ENCODE results near the gene GFRA4.

Gene GFRA4

DNA sequence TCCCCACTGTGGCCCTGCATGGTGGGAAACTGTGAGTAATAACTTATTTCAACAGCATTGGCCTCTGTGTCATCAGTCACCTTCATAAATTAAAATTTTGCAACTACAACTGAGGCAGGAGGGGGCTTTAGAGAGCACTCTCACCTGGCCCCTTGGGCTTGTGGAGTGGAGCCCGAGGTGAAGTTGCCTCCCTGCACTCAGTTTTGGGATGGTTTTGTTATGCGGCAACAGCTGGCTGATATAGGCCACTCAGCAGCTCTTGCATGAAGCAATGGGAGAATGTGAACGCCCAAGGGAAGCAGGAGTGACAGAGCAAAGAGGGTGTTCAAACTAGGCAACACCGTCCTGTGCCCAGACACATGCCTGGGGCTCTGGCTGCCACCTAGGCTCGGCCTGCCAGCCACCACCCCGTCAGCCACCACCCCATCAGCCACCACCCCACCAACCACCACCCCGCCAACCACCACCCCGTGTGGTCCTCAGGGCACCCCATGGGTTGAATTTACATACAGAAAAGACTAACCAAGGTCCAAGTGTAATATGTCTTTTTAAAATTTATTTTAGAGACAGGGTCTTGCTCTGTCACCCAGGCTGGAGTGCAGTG, 4.3 kb upstream of the GFRA4 start:
- no peak for DNase-seq (ENCODE audit: extremely low read depth, low read depth)
- no peak overlapping the region for H3K4me3 ChIP-seq (replicated peaks; ENCODE audit: low read depth, low read length)
- TF ChIP-seq, protein P1, sequence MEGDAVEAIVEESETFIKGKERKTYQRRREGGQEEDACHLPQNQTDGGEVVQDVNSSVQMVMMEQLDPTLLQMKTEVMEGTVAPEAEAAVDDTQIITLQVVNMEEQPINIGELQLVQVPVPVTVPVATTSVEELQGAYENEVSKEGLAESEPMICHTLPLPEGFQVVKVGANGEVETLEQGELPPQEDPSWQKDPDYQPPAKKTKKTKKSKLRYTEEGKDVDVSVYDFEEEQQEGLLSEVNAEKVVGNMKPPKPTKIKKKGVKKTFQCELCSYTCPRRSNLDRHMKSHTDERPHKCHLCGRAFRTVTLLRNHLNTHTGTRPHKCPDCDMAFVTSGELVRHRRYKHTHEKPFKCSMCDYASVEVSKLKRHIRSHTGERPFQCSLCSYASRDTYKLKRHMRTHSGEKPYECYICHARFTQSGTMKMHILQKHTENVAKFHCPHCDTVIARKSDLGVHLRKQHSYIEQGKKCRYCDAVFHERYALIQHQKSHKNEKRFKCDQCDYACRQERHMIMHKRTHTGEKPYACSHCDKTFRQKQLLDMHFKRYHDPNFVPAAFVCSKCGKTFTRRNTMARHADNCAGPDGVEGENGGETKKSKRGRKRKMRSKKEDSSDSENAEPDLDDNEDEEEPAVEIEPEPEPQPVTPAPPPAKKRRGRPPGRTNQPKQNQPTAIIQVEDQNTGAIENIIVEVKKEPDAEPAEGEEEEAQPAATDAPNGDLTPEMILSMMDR (IDR thresholded peaks at IDR 0.05; ENCODE audit: low read depth, low read length, missing control alignments): no peak

DNA sequence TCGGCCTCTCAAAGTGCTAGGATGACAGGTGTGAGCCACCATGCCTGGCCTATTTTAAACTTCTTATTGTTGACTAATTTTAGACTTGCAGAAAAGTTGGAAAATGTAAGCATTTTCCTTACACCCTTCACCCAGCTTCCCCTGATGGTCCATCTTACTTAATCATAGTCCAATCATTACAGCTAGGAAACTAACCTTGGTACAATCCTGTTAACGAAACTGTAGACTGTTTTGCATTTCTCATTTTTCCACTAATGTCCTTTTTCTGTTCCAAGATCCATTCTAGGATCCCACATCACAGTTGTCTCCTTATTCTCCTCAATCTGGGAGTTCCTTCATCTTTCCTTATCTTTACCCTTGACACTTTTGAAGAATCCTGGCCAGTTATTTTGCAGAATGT, 659 bp upstream of the GFRA4 start:
- TF ChIP-seq, protein P1 (IDR thresholded peaks at IDR 0.05; ENCODE audit: low read depth, low read length, missing control alignments): no peak
- H3K4me3 ChIP-seq (replicated peaks; ENCODE audit: low read depth, low read length): no peak overlapping the region
- DNase-seq (ENCODE audit: extremely low read depth, low read depth): no peak

DNA sequence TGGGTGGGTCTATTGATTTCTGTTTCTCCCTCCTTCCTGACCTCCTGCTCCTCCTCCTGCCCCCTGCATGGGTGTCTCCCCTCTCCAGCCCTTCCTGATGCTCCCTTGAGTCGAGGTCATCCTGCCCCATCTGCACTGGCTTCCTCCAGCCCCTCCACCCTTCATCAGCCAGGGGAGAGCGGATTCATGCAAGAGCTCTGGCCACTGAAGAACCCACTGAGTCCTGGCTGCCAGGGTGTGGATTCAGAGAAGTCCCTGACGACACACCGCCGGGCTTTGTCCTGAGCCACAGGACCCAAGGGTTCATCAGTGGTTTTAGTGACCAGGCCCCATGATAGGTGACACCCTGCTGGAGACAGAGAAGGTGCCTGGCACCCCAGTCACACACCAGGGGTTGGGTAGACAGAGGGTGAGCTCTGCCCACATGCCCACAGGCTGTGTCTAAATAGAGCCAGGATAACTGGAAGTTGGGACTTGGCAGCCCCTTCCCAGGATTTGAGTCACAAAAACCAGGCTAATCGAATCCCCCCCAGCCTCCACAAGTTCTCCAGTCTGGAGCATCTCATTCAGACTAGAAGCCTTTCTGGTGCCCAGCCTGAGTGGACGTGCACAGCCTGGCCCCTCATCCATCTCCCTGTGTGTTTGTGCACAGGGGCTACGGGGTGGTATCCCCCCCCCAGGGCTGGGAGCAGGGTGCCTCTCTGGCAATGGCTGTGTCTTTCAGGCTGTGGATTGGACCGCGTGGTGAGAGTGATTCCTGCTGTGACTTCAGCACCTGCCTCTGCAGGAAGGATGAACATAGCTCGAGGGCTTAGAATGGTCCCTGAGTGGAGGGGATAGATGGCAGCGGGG, 1.2 kb downstream of the GFRA4 start:
- TF ChIP-seq, protein P1 (IDR thresholded peaks at IDR 0.05; ENCODE audit: low read depth, low read length, missing control alignments): no peak
- no peak for DNase-seq (ENCODE audit: extremely low read depth, low read depth)
- H3K4me3 ChIP-seq (replicated peaks; ENCODE audit: low read depth, low read length): no peak overlapping the region

DNA sequence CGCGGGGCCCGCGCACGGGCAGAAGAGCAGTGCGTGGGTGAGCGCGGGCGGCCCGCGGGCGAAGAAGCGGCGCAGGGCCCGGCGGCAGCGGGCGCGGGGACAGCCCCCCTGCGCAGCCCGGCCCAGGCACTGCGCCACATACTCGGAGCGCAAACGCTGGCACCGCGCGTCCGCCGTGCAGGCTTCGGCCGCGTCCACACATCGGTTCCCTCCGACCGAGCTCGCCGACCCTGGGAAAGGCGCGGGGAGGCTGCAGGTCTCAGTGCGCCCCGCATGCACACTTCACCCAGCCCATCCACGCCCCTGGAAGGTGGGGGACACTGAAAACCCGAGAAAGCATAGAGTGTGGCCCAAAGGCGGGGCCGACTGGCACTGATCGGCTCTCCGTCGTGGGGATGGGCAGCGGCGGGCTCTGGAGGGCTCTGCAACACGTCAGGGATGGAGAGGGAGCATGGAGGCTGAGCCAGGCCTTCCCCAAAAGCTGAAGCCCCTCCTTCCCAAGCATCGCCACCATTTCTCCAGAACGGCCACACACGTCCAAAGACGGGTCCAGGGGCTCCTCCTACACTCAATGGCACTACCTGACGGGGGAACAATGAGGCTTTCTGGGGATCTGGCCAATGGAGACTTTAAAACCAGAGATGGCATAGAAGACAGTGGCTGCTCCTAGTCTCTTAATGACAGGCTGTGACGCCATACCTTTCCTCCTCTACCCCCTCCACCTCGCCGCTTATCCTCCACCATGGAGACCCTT, 2.0 kb downstream of the GFRA4 start:
- no peak for DNase-seq (ENCODE audit: extremely low read depth, low read depth)

DNA sequence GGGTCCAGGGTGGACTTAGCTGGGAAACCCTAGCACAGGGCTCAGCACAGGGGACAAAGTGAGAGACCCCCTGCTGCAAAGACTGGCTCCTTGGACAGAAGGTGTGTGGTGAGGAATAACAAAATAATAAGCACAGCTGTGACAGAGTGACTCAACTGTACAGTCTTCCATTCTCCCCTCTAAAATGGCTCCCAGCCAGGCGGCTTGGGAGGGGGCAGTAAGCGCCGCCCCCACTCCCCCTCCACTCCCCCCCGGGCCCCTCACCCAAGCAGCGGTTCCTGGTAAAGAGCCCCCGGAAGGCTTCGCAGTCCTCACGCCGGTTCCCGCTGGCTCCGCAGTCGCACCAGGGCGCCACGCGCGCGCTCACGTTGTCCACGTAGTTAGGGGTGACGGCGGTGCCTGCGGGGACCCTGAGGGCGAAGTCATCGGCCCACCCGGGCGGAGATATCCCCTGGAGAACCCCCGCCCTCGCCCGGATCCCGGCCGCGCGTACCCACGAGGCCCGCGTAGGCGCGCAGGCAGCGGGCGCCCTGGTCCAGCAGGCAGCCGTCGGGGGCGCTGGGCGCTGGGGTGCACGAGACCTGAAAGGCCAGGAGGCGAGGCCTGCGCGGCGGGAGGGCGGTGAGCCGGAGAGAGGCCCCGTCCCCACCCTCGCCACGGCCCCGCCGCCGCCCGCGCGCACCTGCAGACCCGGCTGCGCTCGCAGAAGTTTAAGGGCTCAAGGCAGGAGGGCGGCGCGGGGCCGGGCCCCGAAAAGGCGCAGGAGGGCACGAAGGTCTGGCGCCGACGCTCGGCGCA, 2.7 kb downstream of the GFRA4 start:
- DNase-seq (ENCODE audit: extremely low read depth, low read depth): no peak
- TF ChIP-seq, protein P1 (IDR thresholded peaks at IDR 0.05; ENCODE audit: low read depth, low read length, missing control alignments): no peak
- no peak overlapping the region for H3K4me3 ChIP-seq (replicated peaks; ENCODE audit: low read depth, low read length)

More for the DNA sequence above, 2.0 kb downstream of the GFRA4 start:
- H3K4me3 ChIP-seq (replicated peaks; ENCODE audit: low read depth, low read length): no peak overlapping the region
- TF ChIP-seq, protein P1 (IDR thresholded peaks at IDR 0.05; ENCODE audit: low read depth, low read length, missing control alignments): no peak
